ENCODE results near the gene HAGHL.
"Not testable (repeated sequence)": the region's sequence is repeated elsewhere in the genome, so short reads cannot be mapped to it uniquely, and the experiment has no call there.

Gene HAGHL

GRCh38 chr16:734208-734980 is 7.5 kb downstream of the HAGHL start:
- DNase-seq (ENCODE audit: low read depth), result no peak

- DNase-seq (ENCODE audit: low read depth), result no peak
Measured at GRCh38 chr16:734981-735881, 8.3 kb downstream of the HAGHL start.

GRCh38 chr16:735982-736453 is 9.1 kb downstream of the HAGHL start:
- no peak for DNase-seq (ENCODE audit: low read depth)

GRCh38 chr16:736936-737481 is 10.1 kb downstream of the HAGHL start:
- DNase-seq (ENCODE audit: low read depth), result no peak

GRCh38 chr16:739560-740458 is 12.9 kb downstream of the HAGHL start:
- no peak for DNase-seq (ENCODE audit: low read depth)

GRCh38 chr16:740459-740763 is 13.5 kb downstream of the HAGHL start:
- DNase-seq (ENCODE audit: low read depth), result no peak

GRCh38 chr16:740764-741505 is 14.0 kb downstream of the HAGHL start, which contains the start of gene CIAO3:
Gene CIAO3, minus strand, starts transcription at chr16:740997. Its CDS starts 12 bp downstream, at chr16:740985.
- DNase-seq (ENCODE audit: low read depth), result peak; percentile 34

- no peak for DNase-seq (ENCODE audit: low read depth)
Measured at GRCh38 chr16:741986-742629, 15.2 kb downstream of the HAGHL start.

GRCh38 chr16:742894-743293 is 16.0 kb downstream of the HAGHL start:
- not testable (repeated sequence) for DNase-seq (ENCODE audit: low read depth)

GRCh38 chr16:743794-744500 is 17.0 kb downstream of the HAGHL start:
- no peak for DNase-seq (ENCODE audit: low read depth)

- no peak for DNase-seq (ENCODE audit: low read depth)
Measured at GRCh38 chr16:745739-746138, 18.8 kb downstream of the HAGHL start.

- DNase-seq (ENCODE audit: low read depth), result no peak
Measured at GRCh38 chr16:746637-747036, 19.7 kb downstream of the HAGHL start.

- DNase-seq (ENCODE audit: low read depth), result no peak
Measured at GRCh38 chr16:747978-748746, 21.3 kb downstream of the HAGHL start.

- peak; percentile 88 for DNase-seq (ENCODE audit: low read depth)
Measured at GRCh38 chr16:749010-749409, 22.1 kb downstream of the HAGHL start.

GRCh38 chr16:750485-750884 is 23.6 kb downstream of the HAGHL start:
- DNase-seq (ENCODE audit: low read depth), result no peak

- no peak for DNase-seq (ENCODE audit: low read depth)
Measured at GRCh38 chr16:751152-752006, 24.5 kb downstream of the HAGHL start.

GRCh38 chr16:752007-752312 is 25.1 kb downstream of the HAGHL start:
- no peak for DNase-seq (ENCODE audit: low read depth)

GRCh38 chr16:754121-754607 is 27.3 kb downstream of the HAGHL start:
- not testable (repeated sequence) for DNase-seq (ENCODE audit: low read depth)
